WTC11 (cell line): Measurements from ENCODE around the gene GGA1. TPM values are rescaled to one million over a fixed set of nuclear protein-coding genes. Genes with fewer than 3 reads are reported as not detected.

Source experiments
- ATAC-seq: fragments of 200-7000 bp; cut with Tn5 transposase; 2 replicates; pipeline ENCODE4 v1.10.0; 2021; ENCODE audit warnings: mild to moderate bottlenecking, moderate library complexity
- CTCF ChIA-PET: fragments of 300-600 bp; sonication (Branson Sonifier 250); formaldehyde crosslinking; loops from one replicate; lab custom pipeline; 2021; ENCODE audit warnings: antibody characterized with exemption; lab: Charles Lee
- POLR2A ChIA-PET: fragments of 350-600 bp; sonication (Branson Sonifier 250); formaldehyde crosslinking; loops from one replicate; lab custom pipeline; 2021; ENCODE audit warnings: antibody characterized with exemption; lab: Charles Lee
- DNase-seq: peaks from one replicate; pipeline ENCODE4 v3.0.0; 2021; ENCODE audit warnings: low spot score
- H3K27ac Mint-ChIP-seq: 2 replicates; pipeline ENCODE4 v1.8.0; 2021; ENCODE audit warnings: mixed read lengths
- H3K27me3 Mint-ChIP-seq: 2 replicates; pipeline ENCODE4 v1.8.0; 2021; ENCODE audit warnings: low read depth, mild to moderate bottlenecking, moderate library complexity, mixed read lengths
- H3K36me3 Mint-ChIP-seq: 2 replicates; pipeline ENCODE4 v1.8.0; 2021; ENCODE audit warnings: mixed read lengths
- H3K4me1 Mint-ChIP-seq: 2 replicates; pipeline ENCODE4 v1.8.0; 2022; ENCODE audit warnings: mixed read lengths
- H3K4me3 Mint-ChIP-seq: 2 replicates; pipeline ENCODE4 v1.8.0; 2021; ENCODE audit warnings: mild to moderate bottlenecking, moderate library complexity, mixed read lengths
- H3K9me3 Mint-ChIP-seq: 2 replicates; pipeline ENCODE4 v1.8.0; 2021; ENCODE audit warnings: mixed read lengths
- AR ChIP-seq: fragments of 250-450 bp; sonication (Bioruptor Pico); IDR thresholded peaks from 2 replicates; pipeline ENCODE4 v1.9.0; 2021; ENCODE audit warnings: mild to moderate bottlenecking
- ARID4B ChIP-seq: sonication (generic); formaldehyde crosslinking; IDR thresholded peaks from 2 replicates; pipeline ENCODE4 v1.8.0; 2023; ENCODE audit warnings: missing genetic modification reagents, mild to moderate bottlenecking, borderline replicate concordance
- CDX4 ChIP-seq: fragments of 250-450 bp; sonication (Bioruptor Pico); IDR thresholded peaks from 2 replicates; pipeline ENCODE4 v1.9.0; 2021; ENCODE audit warnings: moderate library complexity, mild to moderate bottlenecking, inconsistent platforms, borderline replicate concordance
- ETV6 ChIP-seq: sonication (generic); formaldehyde crosslinking; IDR thresholded peaks from 2 replicates; pipeline ENCODE4 v1.8.1; 2022; ENCODE audit warnings: mild to moderate bottlenecking, missing genetic modification reagents
- FOXP1 ChIP-seq: sonication (generic); formaldehyde crosslinking; IDR thresholded peaks from 2 replicates; pipeline ENCODE4 v1.8.0; 2022; ENCODE audit warnings: missing genetic modification reagents, mild to moderate bottlenecking, moderate library complexity, borderline replicate concordance
- NR3C1 ChIP-seq: sonication (generic); formaldehyde crosslinking; conservative IDR thresholded peaks from 2 replicates; pipeline ENCODE4 v1.8.1; 2023; ENCODE audit warnings: low read depth, mild to moderate bottlenecking, missing genetic modification reagents
- OVOL2 ChIP-seq: fragments of 250-450 bp; sonication (Bioruptor Pico); IDR thresholded peaks from 2 replicates; pipeline ENCODE4 v1.9.0; 2021; ENCODE audit warnings: mild to moderate bottlenecking, borderline replicate concordance
- USF2 ChIP-seq: sonication (generic); formaldehyde crosslinking; IDR thresholded peaks from 2 replicates; pipeline ENCODE4 v1.8.1; 2023; ENCODE audit warnings: mild to moderate bottlenecking, missing genetic modification reagents, moderate library complexity
- ZBTB43 ChIP-seq: sonication (generic); formaldehyde crosslinking; IDR thresholded peaks from 2 replicates; pipeline ENCODE4 v1.8.1; 2023; ENCODE audit warnings: mild to moderate bottlenecking, missing genetic modification reagents
- ZNF219 ChIP-seq: sonication (generic); formaldehyde crosslinking; IDR thresholded peaks from 2 replicates; pipeline ENCODE4 v1.8.0; 2023; ENCODE audit warnings: missing genetic modification reagents, mild to moderate bottlenecking, borderline replicate concordance
- total RNA-seq: library from RNA; stranded (reverse); gene quantifications from 3 replicates; pipeline ENCODE4 v1.2.3, GENCODE V29; 2021
- TF ChIP-seq, protein P1 (sequence below): sonication (generic); formaldehyde crosslinking; IDR thresholded peaks from 2 replicates; pipeline ENCODE4 v1.8.0; 2023; ENCODE audit warnings: mild to moderate bottlenecking, missing genetic modification reagents

Gene GGA1
- total RNA-seq, 1 experiment from 2014 or later, result 66.3 TPM

DNA sequence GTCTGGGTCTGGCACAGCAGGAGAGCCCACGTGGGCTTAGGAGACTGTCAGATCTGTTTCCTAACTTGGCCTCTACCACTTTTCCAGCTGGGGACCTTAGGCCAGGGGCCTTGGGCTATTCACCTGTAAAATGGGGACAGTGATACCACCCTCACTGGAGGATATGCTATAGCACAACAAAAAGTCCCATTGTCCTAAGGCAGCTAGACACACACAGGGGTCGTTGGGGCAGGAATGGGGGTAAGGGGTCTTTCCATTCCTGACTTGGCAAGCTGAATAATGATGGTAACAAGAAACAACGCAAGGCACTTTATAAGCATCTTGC, 28.3 kb downstream of the GGA1 start:
- Mint-ChIP-seq H3K27ac (no peak overlapping the region), H3K4me3 (no peak overlapping the region), H3K27me3 (no peaks in the 10 kb centered on the region), H3K9me3 (no peaks in the 10 kb centered on the region), H3K4me1 (peaks cover 29% of the 10 kb centered on the region), H3K36me3 (no peaks in the 10 kb centered on the region)
- CTCF ChIA-PET, result interaction anchor here (0.7 to 3.4 kb wide), 7 partner anchors 9 to 98 kb away, joined by 3 to 17 read pairs (median 6); partner anchors contain the start of genes GGA1, NOL12 and PDXP
- TF ChIP-seq ETV6 (CRISPR knock-in tag) (no peak), ZBTB43 (no peak), AR (no peak), ARID4B (CRISPR knock-in tag) (no peak), FOXP1 (no peak), USF2 (CRISPR knock-in tag) (no peak), CDX4 (CRISPR knock-in tag) (no peak), OVOL2 (CRISPR knock-in tag) (no peak), ZNF219 (CRISPR knock-in tag) (no peak), NR3C1 (CRISPR knock-in tag) (no peak)
- TF ChIP-seq, protein P1, sequence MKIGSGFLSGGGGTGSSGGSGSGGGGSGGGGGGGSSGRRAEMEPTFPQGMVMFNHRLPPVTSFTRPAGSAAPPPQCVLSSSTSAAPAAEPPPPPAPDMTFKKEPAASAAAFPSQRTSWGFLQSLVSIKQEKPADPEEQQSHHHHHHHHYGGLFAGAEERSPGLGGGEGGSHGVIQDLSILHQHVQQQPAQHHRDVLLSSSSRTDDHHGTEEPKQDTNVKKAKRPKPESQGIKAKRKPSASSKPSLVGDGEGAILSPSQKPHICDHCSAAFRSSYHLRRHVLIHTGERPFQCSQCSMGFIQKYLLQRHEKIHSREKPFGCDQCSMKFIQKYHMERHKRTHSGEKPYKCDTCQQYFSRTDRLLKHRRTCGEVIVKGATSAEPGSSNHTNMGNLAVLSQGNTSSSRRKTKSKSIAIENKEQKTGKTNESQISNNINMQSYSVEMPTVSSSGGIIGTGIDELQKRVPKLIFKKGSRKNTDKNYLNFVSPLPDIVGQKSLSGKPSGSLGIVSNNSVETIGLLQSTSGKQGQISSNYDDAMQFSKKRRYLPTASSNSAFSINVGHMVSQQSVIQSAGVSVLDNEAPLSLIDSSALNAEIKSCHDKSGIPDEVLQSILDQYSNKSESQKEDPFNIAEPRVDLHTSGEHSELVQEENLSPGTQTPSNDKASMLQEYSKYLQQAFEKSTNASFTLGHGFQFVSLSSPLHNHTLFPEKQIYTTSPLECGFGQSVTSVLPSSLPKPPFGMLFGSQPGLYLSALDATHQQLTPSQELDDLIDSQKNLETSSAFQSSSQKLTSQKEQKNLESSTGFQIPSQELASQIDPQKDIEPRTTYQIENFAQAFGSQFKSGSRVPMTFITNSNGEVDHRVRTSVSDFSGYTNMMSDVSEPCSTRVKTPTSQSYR (CRISPR knock-in tag), result no peak
- DNase-seq, result no peak
- POLR2A ChIA-PET, result interaction anchor here (0.6 kb wide), 1 partner anchor 72 kb away, joined by 3 read pairs; no protein-coding TSS in a partner anchor
- no peak for ATAC-seq
